Activated B cell treated with CpG ODN at 0.5 μM for 24 hours (primary cell): Measurements from ENCODE around the gene ADAMTS17. TPM values are rescaled to one million over a fixed set of nuclear protein-coding genes. Genes with fewer than 3 reads are reported as not detected.

ENCODE experiments used
- ATAC-seq: fragments of 200-7000 bp; cut with Tn5 transposase; one replicate; pipeline ENCODE4 v1.10.0; 2021; ENCODE audit warnings: low read depth, mild to moderate bottlenecking, moderate library complexity
- CTCF ChIA-PET: fragments of 350-600 bp; sonication (Branson Sonifier 250); formaldehyde crosslinking; loops from one replicate; lab custom pipeline; 2021; ENCODE audit warnings: antibody characterized with exemption; lab: Charles Lee
- POLR2A ChIA-PET: fragments of 350-600 bp; sonication (Branson Sonifier 250); formaldehyde crosslinking; loops from one replicate; lab custom pipeline; 2021; ENCODE audit warnings: antibody characterized with exemption; lab: Charles Lee
- DNase-seq: peaks from one replicate; pipeline ENCODE4 v3.0.0; 2022
- H3K27ac Mint-ChIP-seq: one replicate; pipeline ENCODE4 v1.8.0; 2020; ENCODE audit warnings: mixed read lengths
- H3K27me3 Mint-ChIP-seq: one replicate; pipeline ENCODE4 v1.8.0; 2021; ENCODE audit warnings: mixed read lengths
- H3K36me3 Mint-ChIP-seq: one replicate; pipeline ENCODE4 v1.8.0; 2021; ENCODE audit warnings: low read depth, mixed read lengths
- H3K4me1 Mint-ChIP-seq: one replicate; pipeline ENCODE4 v1.8.0; 2021; ENCODE audit warnings: mixed read lengths
- H3K4me3 Mint-ChIP-seq: one replicate; pipeline ENCODE4 v1.8.0; 2020; ENCODE audit warnings: mild to moderate bottlenecking, mixed read lengths
- H3K9me3 Mint-ChIP-seq: one replicate; pipeline ENCODE4 v1.8.0; 2020; ENCODE audit warnings: mixed read lengths
- intact Hi-C: fragments of 100-400 bp; cut with micrococcal nuclease; formaldehyde crosslinking; loops from one replicate; pipeline ENCODE4 v1.15.1; 2024
- total RNA-seq: library from RNA; stranded (reverse); gene quantifications from 2 replicates; pipeline ENCODE4 v1.2.3, GENCODE V29; 2022
- TF ChIP-seq, protein P1 (sequence below): fragments of 200-600 bp; IDR thresholded peaks from one replicate; pipeline ENCODE4 v1.8.0; 2022; ENCODE audit warnings: antibody characterized with exemption, mild to moderate bottlenecking

ADAMTS17 gene
- total RNA-seq, 1 donor from 2014 or later: 1.6 TPM

DNA sequence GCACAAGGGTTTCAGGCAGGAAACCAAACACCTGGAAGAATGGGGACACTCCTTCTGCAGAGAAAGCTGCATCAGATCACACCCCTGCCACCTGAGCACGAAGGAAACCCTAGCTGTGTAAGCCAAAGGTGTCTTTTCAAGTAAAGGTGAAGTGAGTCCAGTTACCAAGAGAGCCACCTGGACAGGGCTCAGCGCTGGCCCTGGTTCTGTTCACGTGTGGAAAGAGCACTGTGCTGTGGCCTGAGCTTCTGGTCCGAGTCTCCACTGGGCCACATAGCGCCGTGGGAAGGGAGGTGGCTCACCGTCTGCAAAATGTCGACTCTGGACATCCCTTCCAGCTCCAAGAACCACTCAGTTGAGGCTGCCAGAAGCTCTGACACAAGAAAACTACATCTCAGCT, 151.1 kb downstream of the ADAMTS17 start:
- no peaks in the 10 kb centered on the region for H3K36me3 Mint-ChIP-seq
- no peak for DNase-seq
- no peak overlapping the region for H3K27ac Mint-ChIP-seq
- no peaks in the 10 kb centered on the region for H3K4me1 Mint-ChIP-seq
- H3K4me3 Mint-ChIP-seq: no peak overlapping the region
- ChIA-PET CTCF (no interaction called here), POLR2A (no interaction called here)
- H3K9me3 Mint-ChIP-seq: no peaks in the 10 kb centered on the region
- no peak for ATAC-seq
- no peaks in the 10 kb centered on the region for H3K27me3 Mint-ChIP-seq
- TF ChIP-seq, protein P1, sequence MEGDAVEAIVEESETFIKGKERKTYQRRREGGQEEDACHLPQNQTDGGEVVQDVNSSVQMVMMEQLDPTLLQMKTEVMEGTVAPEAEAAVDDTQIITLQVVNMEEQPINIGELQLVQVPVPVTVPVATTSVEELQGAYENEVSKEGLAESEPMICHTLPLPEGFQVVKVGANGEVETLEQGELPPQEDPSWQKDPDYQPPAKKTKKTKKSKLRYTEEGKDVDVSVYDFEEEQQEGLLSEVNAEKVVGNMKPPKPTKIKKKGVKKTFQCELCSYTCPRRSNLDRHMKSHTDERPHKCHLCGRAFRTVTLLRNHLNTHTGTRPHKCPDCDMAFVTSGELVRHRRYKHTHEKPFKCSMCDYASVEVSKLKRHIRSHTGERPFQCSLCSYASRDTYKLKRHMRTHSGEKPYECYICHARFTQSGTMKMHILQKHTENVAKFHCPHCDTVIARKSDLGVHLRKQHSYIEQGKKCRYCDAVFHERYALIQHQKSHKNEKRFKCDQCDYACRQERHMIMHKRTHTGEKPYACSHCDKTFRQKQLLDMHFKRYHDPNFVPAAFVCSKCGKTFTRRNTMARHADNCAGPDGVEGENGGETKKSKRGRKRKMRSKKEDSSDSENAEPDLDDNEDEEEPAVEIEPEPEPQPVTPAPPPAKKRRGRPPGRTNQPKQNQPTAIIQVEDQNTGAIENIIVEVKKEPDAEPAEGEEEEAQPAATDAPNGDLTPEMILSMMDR: no peak
- intact Hi-C loops: no loop called here

DNA sequence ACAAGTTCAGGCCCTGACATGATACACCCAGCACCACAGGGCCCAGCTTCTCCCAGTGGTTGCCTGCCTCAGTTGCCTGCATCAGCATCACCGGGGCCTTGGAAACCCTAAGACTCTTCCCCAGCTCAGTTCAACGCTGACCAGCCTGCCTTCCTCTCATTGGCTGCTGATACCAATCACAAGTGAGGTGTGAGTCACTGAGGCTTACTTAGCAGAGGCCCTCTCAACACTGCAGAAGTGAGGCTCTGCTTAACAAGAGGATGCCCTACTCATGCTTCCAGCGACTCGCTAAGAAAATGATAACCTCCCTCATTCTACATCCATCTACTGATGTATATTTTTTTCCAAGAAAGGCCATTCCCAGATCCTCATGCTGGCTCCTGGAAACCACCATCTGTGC, 151.9 kb downstream of the ADAMTS17 start:
- ATAC-seq: no peak
- Mint-ChIP-seq H3K4me1 (no peaks in the 10 kb centered on the region), H3K4me3 (no peak overlapping the region), H3K27ac (no peak overlapping the region), H3K9me3 (no peaks in the 10 kb centered on the region), H3K36me3 (no peaks in the 10 kb centered on the region), H3K27me3 (no peaks in the 10 kb centered on the region)
- ChIA-PET POLR2A (no interaction called here), CTCF (no interaction called here)
- intact Hi-C loops: no loop called here
- no peak for DNase-seq
- TF ChIP-seq, protein P1: no peak

DNA sequence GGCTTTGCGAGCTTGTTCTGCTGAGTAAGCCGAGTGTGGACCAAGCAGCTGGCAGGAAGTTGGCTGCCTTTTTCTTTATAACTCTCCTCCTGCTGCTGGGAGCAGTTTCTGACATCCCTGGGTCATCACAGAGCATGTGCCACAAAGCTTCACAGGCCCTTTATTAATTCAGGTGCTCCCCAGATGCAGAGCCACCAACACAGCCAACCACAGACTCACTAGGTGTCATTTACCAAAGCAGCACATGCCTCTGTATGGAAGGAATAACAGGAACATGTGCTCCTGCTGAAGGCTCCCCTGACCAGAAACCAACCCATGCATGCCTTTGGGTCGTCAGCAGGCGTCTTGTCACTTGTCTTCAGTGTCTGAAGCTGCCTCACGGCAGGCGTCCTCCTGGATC, 152.5 kb downstream of the ADAMTS17 start:
- ChIA-PET POLR2A (no interaction called here), CTCF (no interaction called here)
- no peak overlapping the region for H3K27ac Mint-ChIP-seq
- H3K4me1 Mint-ChIP-seq: no peaks in the 10 kb centered on the region
- no peak overlapping the region for H3K4me3 Mint-ChIP-seq
- no peaks in the 10 kb centered on the region for H3K9me3 Mint-ChIP-seq
- no peaks in the 10 kb centered on the region for H3K36me3 Mint-ChIP-seq
- TF ChIP-seq, protein P1: no peak
- no peak for DNase-seq
- intact Hi-C loops: no loop called here
- H3K27me3 Mint-ChIP-seq: no peaks in the 10 kb centered on the region
- ATAC-seq: no peak

DNA sequence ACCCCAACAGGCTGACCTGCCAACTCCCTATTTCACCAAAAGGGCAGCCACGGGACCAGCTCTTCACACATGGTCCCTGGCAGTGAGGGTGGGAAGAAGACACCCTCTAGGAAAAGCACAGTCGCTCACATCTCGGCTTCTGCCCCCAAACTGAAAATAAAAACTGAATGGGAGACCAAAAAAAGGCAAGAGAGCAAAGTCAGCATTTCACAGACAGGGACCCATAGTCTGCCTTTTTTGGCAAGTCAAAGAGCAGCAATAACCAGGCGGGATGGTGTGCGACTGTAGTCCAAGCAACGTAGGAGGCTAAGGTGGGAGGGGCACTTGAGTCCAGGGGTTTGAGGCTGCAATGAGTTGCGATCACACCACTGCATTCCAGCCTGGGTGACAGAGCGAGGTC, 154.1 kb downstream of the ADAMTS17 start:
- ATAC-seq (no peak), DNase-seq (no peak)
- no peaks in the 10 kb centered on the region for H3K27me3 Mint-ChIP-seq
- no peaks in the 10 kb centered on the region for H3K9me3 Mint-ChIP-seq
- H3K4me3 Mint-ChIP-seq: no peak overlapping the region
- ChIA-PET POLR2A (no interaction called here), CTCF (no interaction called here)
- H3K36me3 Mint-ChIP-seq: no peaks in the 10 kb centered on the region
- intact Hi-C loops: no loop called here
- no peaks in the 10 kb centered on the region for H3K4me1 Mint-ChIP-seq
- H3K27ac Mint-ChIP-seq: no peak overlapping the region
- TF ChIP-seq, protein P1: no peak

DNA sequence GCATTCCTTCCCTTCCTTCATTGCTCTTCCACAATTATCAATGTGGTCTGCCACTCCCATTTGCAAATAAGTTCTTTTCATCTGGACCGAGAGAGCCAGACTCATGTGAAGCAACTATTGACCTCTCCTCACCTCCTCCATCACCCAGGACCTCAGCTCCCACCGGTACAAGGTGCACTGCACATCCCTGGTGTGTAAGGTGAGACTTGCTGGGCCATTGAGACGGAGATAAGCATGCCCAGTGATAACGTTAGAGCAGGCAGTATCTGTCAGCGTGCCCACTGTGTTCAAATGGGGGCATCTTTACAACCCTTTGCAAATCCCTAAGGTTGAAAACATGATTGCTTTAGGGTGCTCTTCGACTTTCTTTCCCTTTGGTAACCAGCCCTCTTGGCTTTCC, 154.8 kb downstream of the ADAMTS17 start:
- Mint-ChIP-seq H3K27ac (no peak overlapping the region), H3K36me3 (no peaks in the 10 kb centered on the region), H3K9me3 (no peaks in the 10 kb centered on the region), H3K4me3 (no peak overlapping the region), H3K27me3 (no peaks in the 10 kb centered on the region), H3K4me1 (no peaks in the 10 kb centered on the region)
- POLR2A ChIA-PET: no interaction called here
- DNase-seq: no peak
- TF ChIP-seq, protein P1: no peak
- intact Hi-C loops: no loop called here
- CTCF ChIA-PET: no interaction called here
- ATAC-seq: no peak
